Measurements from ENCODE around the gene DAB2.

GRCh38 chr5:39465097-39465496 lies 40.3 kb upstream of the DAB2 start:
- TF ChIP-seq REST (IDR thresholded peaks at IDR 0.05): no peak
- TF ChIP-seq YY1 (IDR thresholded peaks at IDR 0.05): no peak
- no peak for TF ChIP-seq CTCF (IDR thresholded peaks at IDR 0.05; ENCODE audit: low read depth, low read length, missing input control)
- TF ChIP-seq ATF3 (IDR thresholded peaks at IDR 0.05): no peak
- TF ChIP-seq RAD21 (IDR thresholded peaks at IDR 0.05): no peak
- TF ChIP-seq JUND (IDR thresholded peaks at IDR 0.05): no peak
- TF ChIP-seq TAF1 (conservative IDR thresholded peaks at IDR 0.05): no peak
- no peak for TF ChIP-seq SP1 (IDR thresholded peaks at IDR 0.05)
- no peak for TF ChIP-seq GABPA (IDR thresholded peaks at IDR 0.05 in 1 of 2, conservative IDR thresholded peaks at IDR 0.05 in 1 of 2)
- no peak for TF ChIP-seq MAX (IDR thresholded peaks at IDR 0.05)
- no peak for TF ChIP-seq RXRA (IDR thresholded peaks at IDR 0.05)
- TF ChIP-seq ZBTB33 (IDR thresholded peaks at IDR 0.05): no peak
- TF ChIP-seq EGR1 (IDR thresholded peaks at IDR 0.05; ENCODE audit: low read depth in 2 of 2): no peak
- no peak for TF ChIP-seq FOXA1 (IDR thresholded peaks at IDR 0.05)

Measured in liver (tissue), 3 donors.